Neural progenitor cell (in vitro differentiated cells): ENCODE measurements around the gene MLKL.

Experiments used
- EZH2phosphoT487 ChIP-seq: fragments of 200-600 bp; sonication (generic); IDR thresholded peaks from 2 replicates; pipeline ENCODE4 v1.6.1; 2017; ENCODE audit warnings: antibody characterized with exemption
- TF ChIP-seq, protein P1 (sequence below): fragments of 200-600 bp; sonication (generic); IDR thresholded peaks from 2 replicates; pipeline ENCODE4 v1.5.1; 2017; ENCODE audit warnings: antibody characterized with exemption, mild to moderate bottlenecking

DNA sequence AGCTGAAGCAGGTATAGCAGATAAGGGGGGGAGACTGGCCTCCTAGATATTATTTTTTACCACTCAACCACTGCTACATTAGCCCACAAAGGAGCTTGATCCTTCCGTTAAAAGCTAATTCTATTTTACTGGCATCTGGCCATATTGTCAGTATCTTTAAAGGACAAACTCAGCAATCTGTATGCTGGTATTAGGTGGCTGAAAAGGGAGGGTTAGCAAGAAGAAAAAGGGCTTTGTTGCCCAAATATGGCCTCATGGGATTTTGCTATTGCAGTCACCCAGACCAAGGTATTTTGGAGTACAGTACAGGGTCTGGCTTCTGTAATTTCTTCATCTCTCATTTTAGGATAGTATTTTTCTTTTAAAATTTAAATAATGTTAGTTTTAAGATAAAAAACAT is 48.4 kb downstream of the MLKL start:
- no peak for TF ChIP-seq EZH2phosphoT487
- TF ChIP-seq, protein P1, sequence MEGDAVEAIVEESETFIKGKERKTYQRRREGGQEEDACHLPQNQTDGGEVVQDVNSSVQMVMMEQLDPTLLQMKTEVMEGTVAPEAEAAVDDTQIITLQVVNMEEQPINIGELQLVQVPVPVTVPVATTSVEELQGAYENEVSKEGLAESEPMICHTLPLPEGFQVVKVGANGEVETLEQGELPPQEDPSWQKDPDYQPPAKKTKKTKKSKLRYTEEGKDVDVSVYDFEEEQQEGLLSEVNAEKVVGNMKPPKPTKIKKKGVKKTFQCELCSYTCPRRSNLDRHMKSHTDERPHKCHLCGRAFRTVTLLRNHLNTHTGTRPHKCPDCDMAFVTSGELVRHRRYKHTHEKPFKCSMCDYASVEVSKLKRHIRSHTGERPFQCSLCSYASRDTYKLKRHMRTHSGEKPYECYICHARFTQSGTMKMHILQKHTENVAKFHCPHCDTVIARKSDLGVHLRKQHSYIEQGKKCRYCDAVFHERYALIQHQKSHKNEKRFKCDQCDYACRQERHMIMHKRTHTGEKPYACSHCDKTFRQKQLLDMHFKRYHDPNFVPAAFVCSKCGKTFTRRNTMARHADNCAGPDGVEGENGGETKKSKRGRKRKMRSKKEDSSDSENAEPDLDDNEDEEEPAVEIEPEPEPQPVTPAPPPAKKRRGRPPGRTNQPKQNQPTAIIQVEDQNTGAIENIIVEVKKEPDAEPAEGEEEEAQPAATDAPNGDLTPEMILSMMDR, result no peak
